ENCODE data around the gene VAMP8.
"Not testable (repeated sequence)": the region's sequence is repeated elsewhere in the genome, so short reads cannot be mapped to it uniquely, and the experiment has no call there.

The VAMP8 gene

DNA sequence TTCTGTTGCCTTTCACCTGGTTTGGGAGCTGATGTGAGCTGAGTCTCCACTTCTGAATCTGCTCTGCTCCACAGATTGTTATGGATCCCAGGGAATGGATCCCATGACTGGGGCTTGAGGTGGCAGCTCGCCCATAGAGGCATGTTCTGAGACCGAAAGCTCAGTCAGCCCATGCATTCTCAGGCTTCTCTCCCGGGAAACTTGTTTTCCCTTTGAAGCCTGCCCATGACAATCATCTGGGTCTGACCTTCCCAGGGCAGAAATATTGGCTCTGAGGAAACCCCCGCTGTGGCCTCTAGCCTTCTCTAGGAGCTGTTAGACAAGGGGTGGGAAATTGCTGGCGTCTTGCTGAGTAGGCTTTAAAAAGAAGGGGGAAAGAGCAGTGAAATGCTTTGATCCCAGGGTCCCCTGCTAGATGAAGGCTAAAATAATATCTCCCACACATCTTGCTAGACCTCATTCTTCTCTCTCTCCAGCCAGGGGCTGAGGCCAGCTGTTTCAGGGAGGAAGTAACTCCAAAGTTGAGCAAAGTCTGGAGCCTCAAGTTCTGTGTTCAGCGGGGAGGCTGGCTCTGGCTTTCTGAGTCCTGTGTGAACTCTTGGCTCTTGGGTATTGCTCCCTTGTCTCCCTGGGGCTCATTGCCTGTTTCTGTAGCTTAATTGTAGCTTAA is 2.0 kb downstream of the VAMP8 start:
- no peak for DNase-seq (ENCODE audit: low spot score)

DNA sequence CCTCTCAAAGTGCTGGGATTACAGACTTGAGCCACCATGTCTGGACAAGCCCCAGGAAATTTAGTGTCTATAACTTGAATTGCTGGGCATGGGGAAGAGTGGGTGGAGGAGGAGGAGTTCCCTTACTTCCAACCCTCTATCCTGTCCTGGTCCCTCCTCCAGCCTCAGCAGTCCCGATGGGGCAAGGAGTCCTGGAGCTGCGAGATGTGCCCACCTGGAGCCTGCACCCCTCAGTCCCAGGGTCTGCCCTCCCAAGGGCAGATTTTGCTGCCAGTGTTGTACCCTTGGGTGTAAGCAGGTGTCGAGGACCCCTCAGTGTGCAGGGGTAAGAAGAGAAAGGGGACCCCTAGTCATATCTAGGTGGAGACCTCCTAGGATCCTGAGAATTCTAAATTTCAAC is 2.8 kb downstream of the VAMP8 start:
- no peak for DNase-seq (ENCODE audit: low spot score)

DNA sequence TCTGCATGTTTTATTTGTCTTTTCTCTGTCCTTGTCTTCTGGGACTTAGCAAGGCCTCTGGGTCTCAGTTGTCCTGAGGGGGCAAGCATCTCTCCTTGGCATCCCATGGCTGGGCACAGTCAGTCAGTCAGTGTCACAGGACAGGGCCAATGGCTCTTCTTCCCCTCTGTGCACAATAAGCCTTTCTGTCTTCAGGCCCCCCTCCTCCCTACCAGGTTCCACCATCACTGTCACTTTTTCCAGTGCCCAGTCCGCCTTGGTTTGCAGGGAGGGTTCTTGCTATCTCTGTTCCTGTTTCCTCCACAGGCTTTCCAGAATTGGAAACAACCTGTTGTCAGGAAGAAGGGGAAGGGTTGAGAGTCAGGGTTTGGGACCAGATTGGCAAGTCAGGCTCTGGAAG is 5.1 kb downstream of the VAMP8 start:
- peak; percentile 49 for DNase-seq (ENCODE audit: low spot score)

DNA sequence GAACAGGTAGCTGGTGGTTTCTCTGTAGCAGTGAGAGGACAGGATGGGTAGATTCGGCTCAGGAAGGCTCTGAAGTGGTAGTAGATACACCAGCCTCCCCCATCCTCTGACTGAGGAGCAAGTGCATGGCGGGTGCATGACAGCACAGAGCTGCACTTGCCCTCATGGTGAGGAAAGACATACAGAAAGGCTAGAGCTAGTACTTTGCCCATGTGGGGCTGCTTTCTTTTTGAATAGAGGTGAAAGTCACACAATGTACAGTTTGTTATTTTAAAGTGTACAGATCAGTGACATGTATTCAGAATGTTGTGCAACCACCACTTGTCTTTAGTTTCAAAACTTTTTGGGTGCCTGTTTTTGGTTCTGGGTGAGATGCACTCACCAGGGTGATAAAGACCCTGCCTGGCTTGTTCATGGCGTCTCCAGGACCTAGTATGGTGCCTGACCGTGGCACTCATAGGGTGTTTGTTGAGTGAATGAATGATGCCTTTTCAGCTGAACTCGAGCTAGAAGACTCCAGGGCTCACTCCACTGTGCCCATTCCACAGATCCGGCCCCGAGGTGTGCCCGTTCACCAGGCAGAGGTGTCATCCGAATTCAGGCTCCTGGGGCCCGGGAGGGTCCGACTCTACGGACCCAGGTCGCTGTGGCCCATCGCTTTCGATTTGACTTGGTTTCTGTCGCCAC is 6.4 kb downstream of the VAMP8 start:
- DNase-seq (ENCODE audit: low spot score), result no peak

DNA sequence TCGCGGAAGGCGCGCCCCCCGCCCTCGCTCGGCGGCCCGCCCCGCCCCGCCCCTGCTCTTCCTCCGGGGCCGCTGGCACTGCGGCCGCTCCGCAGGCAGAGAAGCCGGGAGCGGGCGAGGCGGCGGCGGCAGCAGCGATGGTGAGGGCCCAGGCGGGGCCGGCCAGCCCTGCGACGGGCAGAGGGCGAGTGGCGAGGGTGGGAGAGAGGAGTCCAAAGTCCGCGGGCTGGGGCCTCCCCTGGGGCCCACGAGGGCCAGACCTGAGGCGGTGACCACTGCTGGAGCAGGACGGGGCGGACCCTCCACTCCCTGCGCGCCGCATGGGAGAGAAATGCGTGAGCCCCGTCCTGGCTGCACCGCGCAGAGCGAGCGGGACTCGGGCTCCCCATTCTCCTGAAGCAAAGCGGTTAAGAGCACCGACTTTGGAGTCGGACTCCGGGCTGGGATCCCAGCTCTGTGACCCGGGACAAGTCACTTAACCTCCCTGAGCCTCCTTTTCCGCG is 7.0 kb downstream of the VAMP8 start, which contains the start of gene VAMP5:
TSS of gene VAMP5 (plus strand) at position 78 of the 503 bp plus-strand sequence. CDS start at position 138, 60 bp downstream.
- no peak for DNase-seq (ENCODE audit: low spot score)

DNA sequence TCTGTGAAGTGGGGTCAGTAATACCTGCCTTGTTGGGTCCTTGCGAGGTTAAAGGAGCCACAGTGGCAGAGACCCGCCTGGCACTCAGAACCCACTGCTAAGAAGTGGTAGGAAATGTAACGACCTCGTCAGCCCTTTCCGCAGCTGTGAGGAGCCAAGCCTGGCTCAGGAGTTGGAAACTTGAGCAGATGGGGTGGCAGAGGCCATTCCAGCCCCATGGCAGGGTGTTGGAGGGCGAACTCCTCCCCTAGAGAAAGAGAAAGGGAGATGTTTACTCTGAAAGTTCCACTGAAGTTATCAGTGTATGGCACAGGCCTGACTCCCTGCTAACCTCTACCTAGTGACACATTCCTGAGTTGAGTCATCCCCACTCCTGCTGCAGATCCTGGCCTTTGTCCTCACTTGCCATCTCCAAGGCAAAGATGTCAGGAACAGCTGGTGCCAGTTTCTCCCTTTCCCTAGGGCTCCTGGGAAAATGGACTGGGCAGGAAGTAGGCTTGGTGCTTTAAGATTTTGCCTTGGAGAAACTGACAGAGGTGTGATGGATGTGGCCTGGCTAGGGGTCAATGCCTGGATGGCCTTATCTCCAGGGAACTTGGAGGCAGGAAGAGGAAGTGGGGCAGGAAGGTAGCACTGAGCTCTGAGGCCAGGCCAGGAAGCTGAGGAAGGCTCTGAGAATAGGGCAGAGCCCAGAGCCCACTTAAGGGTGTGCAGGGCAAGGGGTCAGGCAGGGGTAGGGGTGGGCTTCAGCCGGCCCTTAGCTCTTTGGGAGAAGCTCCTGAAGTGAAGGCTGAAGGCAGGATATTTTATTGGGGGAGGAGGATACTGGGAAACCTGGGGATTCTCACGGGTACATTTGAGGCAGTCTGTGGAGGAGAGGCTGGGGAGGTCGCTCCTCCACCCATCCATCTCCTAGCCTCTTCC is 7.7 kb downstream of the VAMP8 start:
- no peak for DNase-seq (ENCODE audit: low spot score)

DNA sequence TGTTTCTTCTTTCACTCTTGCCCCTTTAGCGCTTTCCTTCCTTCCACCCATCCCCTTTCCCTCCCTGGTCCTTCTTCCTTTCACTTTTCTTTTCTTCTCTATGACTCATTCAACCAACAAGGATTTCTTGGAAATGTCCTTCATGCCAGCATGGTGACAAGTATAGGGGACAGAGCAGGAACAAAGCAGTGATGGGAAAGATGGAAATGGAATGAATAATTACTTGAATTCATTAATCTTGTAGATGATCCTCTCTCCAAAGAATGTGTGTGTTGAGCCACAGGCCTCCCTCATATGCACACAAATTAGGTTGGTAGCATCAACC is 8.4 kb downstream of the VAMP8 start:
- DNase-seq (ENCODE audit: low spot score), result no peak

DNA sequence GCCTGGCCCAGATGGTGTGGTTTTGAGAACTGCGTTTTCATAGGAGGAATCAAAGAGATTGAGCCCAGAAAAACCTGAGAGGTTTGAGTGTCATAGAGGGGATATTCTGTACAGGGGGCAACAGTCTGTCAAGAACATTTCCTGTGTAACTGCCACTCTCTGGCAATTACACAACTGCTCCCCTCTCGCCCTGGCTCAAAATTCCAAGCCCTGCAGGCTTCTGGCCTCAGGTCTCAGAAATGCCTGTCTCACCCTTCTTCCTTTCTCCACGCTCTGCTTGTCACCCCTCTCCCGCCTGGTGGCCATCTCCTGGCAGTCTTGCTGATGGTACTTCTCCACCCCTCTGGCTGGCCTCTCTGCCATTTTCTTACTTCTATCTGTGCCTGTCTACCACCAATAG is 10.8 kb downstream of the VAMP8 start:
- DNase-seq (ENCODE audit: low spot score), result no peak

DNA sequence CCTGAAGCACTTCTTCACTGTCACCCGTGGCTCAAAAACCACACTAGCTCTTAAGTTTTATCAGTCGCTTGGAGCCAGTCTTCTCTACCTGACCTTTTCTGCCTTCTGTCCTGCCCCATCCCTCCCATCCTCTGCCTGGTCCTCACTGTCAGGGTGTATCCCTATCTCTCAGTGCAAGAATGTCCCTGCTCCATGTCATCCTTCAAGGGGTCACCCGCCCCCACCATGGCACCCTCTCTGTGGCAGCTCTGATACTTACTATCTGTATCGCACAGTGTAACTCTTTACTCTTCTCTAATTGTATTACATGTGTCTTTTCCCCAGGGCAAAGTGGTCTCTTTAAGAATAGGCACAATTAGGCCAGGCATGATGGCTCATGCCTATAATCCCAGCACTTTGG is 11.3 kb downstream of the VAMP8 start:
- DNase-seq (ENCODE audit: low spot score), result no peak

DNA sequence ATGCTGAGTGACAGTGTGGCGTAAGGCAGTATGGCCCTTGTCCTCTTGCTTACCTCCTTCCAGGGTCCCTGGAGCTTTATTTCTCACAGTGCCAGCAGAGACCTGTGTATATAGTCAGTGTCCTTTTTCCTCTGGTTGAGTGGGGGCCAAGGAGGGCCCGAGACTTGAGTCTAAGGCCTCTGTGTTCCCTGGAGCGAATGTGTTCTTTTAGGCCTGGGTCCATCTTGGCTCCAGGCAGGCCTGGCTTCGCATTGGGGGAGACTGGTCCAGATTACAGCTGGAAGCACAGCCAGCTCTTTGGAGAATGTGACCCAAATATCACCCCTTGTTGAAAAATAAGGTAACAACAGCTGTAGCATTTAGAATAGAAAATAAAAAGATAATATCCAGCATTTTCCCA is 11.8 kb downstream of the VAMP8 start:
- no peak for DNase-seq (ENCODE audit: low spot score)

DNA sequence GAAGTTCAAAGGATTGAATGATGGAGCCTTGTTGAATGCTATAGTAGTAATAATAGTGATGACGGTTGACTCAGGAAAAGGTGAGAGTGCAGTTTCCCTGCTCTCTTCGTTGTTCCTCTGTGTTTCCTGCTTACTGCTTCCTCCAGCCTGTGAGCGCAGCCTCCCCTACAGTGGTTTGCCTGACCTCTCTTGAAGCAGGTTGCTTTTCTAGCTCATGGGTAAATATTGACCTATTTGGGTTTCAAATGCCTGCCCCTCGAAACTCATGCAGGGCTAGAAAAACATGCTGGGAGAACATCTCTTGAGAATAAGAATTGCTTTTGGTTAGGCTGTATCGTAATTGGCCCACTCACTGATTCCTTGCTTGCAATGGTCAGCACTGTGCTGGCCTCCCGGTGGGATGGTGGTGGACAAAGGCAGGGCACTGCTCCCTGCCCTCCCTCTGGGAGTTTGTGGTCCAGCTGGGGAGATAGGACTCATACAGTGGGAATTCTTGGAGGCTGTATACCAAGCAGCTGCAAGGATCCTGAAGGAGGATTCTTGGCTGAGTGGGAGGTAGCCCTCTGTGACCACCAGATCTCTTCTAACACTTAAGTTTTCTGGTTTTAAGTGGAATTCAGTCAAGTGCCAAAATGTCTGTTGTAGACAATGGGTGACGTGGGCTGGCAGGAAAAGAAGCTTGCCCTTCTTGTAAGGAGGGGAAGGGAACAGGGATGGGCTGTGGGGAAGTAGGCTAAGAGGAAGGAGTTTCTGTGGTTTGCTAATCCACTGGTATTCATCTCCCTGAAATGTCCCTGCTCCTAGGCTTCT is 12.8 kb downstream of the VAMP8 start:
- no peak for DNase-seq (ENCODE audit: low spot score)

DNA sequence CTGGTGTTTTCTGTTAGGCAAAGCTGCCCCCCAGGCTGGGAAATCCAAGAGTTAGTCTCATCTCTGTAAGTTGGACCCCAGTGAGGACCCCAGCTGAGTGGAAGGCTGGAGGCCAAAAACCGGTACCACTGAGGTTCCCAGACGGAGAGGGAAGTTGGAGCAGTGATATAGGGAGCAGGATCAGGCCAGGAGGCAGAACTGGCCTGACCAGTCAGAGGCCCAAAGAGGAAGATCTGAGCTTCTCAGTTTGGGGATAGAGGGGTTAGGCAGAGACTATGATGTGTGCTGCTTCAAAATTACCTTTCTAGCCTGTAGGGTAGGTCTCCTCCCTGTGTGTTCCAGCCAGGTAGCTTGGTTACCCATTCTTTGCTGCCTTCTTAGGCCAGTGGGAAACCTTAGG is 13.6 kb downstream of the VAMP8 start:
- DNase-seq (ENCODE audit: low spot score), result no peak

DNA sequence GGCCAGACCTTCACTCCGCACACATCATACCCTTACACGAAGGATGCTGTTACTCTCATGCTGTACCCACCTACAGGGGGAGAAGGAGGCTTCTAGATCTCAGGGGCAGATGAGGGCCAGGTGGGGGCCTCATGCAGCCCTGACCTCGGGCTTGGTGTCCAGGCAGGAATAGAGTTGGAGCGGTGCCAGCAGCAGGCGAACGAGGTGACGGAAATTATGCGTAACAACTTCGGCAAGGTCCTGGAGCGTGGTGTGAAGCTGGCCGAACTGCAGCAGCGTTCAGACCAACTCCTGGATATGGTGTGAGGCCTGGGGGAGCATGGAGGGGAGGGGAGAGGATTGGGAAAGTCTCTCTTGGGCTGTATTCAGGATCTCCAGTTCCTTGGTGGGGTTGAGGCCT is 14.2 kb downstream of the VAMP8 start:
- no peak for DNase-seq (ENCODE audit: low spot score)

DNA sequence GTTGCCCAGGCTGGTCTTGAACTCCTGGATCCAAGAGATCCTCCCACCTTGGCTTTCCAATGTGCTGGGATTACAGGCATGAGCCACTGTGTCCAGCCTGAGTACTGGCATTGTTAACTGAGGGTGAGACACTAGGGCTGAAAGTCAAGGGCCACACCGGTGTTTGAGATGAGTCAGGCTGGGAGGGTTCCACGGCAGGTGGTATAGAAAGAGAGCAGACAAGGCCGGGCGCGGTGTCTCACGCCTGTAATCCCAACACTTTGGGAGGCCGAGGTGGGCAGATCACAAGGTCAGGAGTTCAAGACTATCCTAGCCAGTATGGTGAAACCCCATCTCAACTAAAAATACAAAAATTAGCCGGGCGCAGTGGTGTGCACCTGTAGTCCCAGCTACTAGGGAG is 14.9 kb downstream of the VAMP8 start:
- not testable (repeated sequence) for DNase-seq (ENCODE audit: low spot score)

DNA sequence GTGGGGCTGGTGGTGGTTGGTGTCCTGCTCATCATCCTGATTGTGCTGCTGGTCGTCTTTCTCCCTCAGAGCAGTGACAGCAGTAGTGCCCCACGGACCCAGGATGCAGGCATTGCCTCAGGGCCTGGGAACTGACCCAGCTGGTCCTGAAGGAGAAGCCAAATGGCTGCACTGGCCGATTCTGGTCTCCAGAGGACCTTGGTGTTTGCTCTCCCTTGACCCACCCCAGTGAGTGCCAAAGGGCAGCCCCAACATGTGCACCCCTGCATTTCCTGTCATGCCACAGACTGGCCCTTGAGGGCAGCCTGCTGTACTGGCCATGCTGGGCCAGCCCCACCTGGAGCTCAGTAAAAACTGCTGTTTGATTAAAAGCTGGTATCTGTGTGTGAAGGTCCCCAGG is 15.6 kb downstream of the VAMP8 start:
- no peak for DNase-seq (ENCODE audit: low spot score)

DNA sequence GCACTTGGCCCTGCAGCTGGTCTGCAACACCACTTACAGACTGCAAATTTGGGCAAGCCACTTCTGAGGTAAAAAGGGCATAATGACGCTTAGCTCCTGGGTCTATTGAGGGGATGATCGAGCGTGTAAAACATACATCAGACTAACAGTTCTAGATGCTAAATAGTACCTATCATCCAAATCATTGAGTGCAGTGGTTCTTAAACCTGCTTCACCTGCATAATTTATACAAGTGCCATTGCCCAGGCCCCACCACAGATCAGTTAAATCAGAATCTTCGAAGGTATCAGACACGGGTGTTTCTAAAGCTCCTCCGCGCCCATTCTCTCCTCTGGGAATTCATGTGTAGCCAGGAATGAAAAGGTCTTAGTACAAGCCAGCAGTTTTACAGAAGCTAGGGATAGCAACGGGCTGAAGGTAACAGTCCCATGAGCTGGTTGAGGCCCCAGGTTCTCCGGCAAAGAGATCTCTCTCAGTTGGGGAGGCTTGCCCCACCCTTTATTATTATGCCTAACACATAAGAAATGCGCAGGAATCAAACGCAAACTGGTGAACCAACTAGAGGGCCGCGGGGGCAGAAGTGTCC is 17.4 kb downstream of the VAMP8 start:
- no peak for DNase-seq (ENCODE audit: low spot score)

DNA sequence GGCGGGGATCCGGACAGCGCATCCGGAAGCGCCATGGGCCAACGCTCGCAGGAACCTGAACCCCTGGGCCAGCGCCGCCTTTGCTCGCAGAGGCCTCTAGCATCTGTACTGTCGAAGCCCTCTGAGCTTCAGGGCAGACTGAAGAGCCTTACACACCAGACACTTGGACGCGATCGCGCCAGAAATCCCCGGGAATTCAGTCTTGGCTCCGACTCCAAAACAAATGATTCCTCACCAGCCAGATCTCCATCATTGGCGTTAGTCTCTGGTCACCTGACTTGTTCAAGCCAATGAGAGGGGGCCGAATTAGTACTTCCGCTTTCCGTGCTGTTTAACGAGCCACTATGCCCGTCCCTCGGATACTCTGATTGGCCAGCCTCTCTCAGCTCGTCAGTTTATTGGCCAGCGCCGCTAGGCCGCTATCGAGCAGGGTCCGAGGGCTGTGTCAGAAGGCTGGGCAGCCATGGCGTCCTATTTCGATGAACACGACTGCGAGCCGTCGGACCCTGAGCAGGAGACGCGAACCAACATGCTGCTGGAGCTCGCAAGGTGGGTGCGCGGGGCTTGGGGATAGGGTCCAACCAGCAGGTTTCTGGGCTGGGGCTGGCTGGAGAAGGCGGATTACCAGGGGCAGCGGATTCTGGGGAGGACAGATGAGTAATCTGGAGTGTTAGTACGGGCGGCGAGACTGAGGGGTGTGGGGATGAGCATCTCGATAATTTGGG is 18.1 kb downstream of the VAMP8 start, which contains the start of gene RNF181:
TSS of gene RNF181 (plus strand) at position 445 of the 725 bp plus-strand sequence. CDS start at position 464, 19 bp downstream.
- DNase-seq (ENCODE audit: low spot score), result peak; percentile 99

DNA sequence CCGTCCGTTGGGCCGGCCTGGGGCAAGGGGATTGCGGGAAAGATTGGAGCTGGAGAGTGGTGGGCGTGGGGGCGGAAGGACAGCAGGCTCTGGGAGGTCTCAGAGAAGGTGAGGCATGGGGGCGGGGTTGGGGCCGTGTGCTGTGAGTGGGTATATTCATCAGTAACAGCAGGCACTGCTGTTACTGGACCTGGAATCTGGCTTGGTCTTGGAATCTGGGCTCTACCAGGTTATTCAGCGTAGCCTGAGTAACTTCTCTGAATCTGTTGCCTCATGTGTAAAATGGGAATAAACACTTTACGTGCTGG is 18.6 kb downstream of the VAMP8 start:
- no peak for DNase-seq (ENCODE audit: low spot score)

DNA sequence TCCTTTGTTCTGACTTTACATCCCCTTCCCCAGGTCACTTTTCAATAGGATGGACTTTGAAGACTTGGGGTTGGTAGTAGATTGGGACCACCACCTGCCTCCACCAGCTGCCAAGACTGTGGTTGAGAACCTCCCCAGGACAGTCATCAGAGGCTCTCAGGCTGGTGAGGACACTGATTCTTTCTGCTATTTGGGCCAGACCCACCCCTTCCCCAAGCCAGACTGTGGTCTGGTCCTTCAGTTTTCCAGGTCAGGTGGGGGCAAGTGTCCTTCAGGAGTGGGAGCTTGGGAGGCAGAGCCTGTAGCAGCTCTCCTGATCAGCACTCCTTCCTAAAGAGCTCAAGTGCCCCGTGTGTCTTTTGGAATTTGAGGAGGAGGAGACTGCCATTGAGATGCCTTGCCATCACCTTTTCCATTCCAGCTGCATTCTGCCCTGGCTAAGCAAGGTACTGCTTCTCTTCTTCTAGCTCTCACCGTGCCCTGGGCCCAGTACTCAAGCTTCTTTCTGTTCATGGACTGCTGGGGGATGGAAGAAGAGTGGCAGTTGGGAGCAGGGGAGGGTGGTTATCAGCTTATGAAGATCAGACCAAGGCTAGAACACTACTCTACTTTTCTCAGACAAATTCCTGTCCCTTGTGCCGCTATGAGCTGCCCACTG is 19.2 kb downstream of the VAMP8 start:
- no peak for DNase-seq (ENCODE audit: low spot score)

DNA sequence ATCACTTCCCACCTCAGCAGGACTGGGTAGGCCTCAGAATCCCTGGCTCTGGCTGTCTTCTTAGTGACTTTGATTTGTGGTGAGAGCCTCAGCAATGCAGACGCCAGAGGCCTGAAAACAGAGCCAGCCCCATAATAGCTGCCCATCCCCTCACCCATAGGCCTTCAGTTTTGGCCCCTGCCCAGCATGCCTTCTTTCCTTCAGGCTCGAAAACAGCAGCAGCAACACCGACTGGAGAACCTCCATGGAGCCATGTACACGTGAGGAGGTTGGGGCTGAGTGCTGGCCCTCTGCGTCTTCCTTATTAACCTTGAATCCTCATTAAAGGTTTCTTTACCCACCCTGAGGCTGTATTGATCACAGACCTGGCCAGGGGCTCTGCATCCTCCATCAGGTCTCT is 19.9 kb downstream of the VAMP8 start:
- no peak for DNase-seq (ENCODE audit: low spot score)

Measured in putamen (tissue), 1 donor.